Peyer's patch (tissue), 4 donors: ENCODE data around the gene ESYT2.

Experiments
- POLR2A ChIP-seq, 2 donors: fragments of 450-650 bp; IDR thresholded peaks; one replicate each; pipeline ENCODE4 v1.5.1; 2017; ENCODE audit warnings: antibody characterized with exemption in 2 of 2, mild to moderate bottlenecking in 2 of 2, moderate library complexity in 2 of 2
- TF ChIP-seq, protein P1 (sequence below), 6 experiments: fragments of 450-650 bp in 4 of 6; fragments of 200-600 bp in 2 of 6; sonication (generic) in 1 of 6; IDR thresholded peaks; one replicate each; pipeline ENCODE4 v1.5.1; 2017 to 2019; ENCODE audit warnings: antibody characterized with exemption in 6 of 6, mild to moderate bottlenecking in 3 of 6, moderate library complexity in 1 of 6

GRCh38 chr7:158783595-158783994 lies 45.7 kb downstream of the ESYT2 start:
- TF ChIP-seq, protein P1, sequence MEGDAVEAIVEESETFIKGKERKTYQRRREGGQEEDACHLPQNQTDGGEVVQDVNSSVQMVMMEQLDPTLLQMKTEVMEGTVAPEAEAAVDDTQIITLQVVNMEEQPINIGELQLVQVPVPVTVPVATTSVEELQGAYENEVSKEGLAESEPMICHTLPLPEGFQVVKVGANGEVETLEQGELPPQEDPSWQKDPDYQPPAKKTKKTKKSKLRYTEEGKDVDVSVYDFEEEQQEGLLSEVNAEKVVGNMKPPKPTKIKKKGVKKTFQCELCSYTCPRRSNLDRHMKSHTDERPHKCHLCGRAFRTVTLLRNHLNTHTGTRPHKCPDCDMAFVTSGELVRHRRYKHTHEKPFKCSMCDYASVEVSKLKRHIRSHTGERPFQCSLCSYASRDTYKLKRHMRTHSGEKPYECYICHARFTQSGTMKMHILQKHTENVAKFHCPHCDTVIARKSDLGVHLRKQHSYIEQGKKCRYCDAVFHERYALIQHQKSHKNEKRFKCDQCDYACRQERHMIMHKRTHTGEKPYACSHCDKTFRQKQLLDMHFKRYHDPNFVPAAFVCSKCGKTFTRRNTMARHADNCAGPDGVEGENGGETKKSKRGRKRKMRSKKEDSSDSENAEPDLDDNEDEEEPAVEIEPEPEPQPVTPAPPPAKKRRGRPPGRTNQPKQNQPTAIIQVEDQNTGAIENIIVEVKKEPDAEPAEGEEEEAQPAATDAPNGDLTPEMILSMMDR (IDR thresholded peaks at IDR 0.05): no peak
- TF ChIP-seq POLR2A (IDR thresholded peaks at IDR 0.05): no peak
